Right atrium auricular region (tissue), 2 donors: ENCODE results near the gene ZNF182. TPM values are rescaled to one million over a fixed set of nuclear protein-coding genes. Genes with fewer than 3 reads are reported as not detected.
"Not testable (repeated sequence)": the region's sequence is repeated elsewhere in the genome, so short reads cannot be mapped to it uniquely, and the experiment has no call there.

Experiments
- DNase-seq: peaks from one replicate; pipeline ENCODE4 v3.0.0-alpha.2; 2019; ENCODE audit warnings: low spot score
- H3K27ac ChIP-seq, 2 donors: fragments of 200-600 bp; sonication (generic); 1 replicate in 1 of 2; 2 replicates in 1 of 2; pipeline ENCODE4 v1.5.1; 2016 to 2019
- H3K27me3 ChIP-seq, 2 donors: fragments of 200-600 bp; sonication (generic); one replicate each; pipeline versions ENCODE4 v1.5.1 to v1.6.0; 2017 to 2019
- H3K36me3 ChIP-seq: fragments of 200-600 bp; sonication (generic); one replicate; pipeline ENCODE4 v1.5.1; 2016
- H3K4me1 ChIP-seq, 2 donors: fragments of 200-600 bp; sonication (generic); one replicate each; pipeline versions ENCODE4 v1.5.1 to v1.6.0; 2017 to 2019
- H3K4me3 ChIP-seq, 2 donors: fragments of 200-600 bp; sonication (generic); 1 replicate in 1 of 2; 2 replicates in 1 of 2; pipeline ENCODE4 v1.5.1; 2017 to 2019; ENCODE audit warnings: mild to moderate bottlenecking in 1 of 2, moderate library complexity in 1 of 2
- H3K9me3 ChIP-seq, 2 donors: fragments of 200-600 bp; sonication (generic); one replicate each; pipeline ENCODE4 v1.5.1; 2019
- total RNA-seq, 2 donors: library from RNA; depleted of rRNA; stranded (reverse); fragments of >200 nt; gene quantifications; one replicate each; pipeline ENCODE4 v1.1.0, GENCODE V29; 2016
- TF ChIP-seq, protein P1 (sequence below), 2 donors: fragments of 200-600 bp; sonication (generic); IDR thresholded peaks; one replicate each; pipeline ENCODE4 v1.5.1; 2019; ENCODE audit warnings: antibody characterized with exemption in 2 of 2

ZNF182 gene
- total RNA-seq, 2 donors from 2014 or later = 2.0 to 2.4 TPM

DNA sequence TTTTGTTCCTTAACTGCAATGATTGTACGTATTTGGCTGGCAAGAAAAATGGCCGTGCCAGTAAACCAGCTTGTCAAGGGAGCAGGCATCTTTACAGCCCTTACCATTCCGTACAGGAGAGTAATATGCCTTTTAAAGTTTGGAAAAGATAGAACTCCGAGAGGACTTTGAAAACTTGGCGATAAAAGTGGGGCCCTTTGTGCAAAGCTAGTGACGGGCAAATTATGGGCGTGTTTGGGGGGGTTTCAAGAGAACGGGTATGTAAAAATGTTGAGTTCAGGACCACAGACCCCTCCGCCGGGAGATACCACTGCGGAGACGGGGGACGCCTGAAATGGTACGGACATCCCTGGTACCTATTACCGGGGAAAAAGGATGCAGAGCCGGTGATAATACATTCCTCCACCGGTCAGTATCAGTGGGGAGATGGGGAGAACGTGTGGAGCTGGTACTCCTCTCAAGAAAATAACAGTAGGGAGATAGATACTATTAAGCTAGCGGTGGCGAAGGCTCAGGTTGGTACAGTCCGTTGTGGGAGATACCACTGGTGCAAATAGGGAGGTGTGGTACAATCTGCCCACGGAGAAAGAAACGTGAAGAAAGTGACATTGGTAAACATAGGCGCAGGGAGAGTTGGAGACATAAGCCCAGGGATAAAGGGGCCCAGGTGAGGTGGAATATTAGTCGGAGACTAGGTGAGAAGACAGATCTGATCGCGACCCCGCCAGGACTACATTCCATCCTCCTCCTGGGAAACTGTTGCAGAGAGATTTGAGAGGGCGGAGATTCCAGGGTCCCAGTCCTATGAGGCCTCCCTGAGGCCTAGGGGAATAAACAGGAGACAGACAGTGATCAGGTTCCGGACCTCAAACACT, 17.5 kb upstream of the ZNF182 start:
- no peaks in the 10 kb centered on the region for H3K36me3 ChIP-seq
- TF ChIP-seq, protein P1, sequence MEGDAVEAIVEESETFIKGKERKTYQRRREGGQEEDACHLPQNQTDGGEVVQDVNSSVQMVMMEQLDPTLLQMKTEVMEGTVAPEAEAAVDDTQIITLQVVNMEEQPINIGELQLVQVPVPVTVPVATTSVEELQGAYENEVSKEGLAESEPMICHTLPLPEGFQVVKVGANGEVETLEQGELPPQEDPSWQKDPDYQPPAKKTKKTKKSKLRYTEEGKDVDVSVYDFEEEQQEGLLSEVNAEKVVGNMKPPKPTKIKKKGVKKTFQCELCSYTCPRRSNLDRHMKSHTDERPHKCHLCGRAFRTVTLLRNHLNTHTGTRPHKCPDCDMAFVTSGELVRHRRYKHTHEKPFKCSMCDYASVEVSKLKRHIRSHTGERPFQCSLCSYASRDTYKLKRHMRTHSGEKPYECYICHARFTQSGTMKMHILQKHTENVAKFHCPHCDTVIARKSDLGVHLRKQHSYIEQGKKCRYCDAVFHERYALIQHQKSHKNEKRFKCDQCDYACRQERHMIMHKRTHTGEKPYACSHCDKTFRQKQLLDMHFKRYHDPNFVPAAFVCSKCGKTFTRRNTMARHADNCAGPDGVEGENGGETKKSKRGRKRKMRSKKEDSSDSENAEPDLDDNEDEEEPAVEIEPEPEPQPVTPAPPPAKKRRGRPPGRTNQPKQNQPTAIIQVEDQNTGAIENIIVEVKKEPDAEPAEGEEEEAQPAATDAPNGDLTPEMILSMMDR (IDR thresholded peaks at IDR 0.05) = no peak
- H3K4me1 ChIP-seq = peaks cover 0 to 12% of the 10 kb centered on the region in 2 donors
- DNase-seq = no peak
- peak overlapping the region; percentile 82 to 86 for H3K27ac ChIP-seq
- no peaks in the 10 kb centered on the region for H3K27me3 ChIP-seq
- peaks cover 0 to 4% of the 10 kb centered on the region in 2 donors for H3K9me3 ChIP-seq
- H3K4me3 ChIP-seq = peak overlapping the region; percentile 50 to 52

DNA sequence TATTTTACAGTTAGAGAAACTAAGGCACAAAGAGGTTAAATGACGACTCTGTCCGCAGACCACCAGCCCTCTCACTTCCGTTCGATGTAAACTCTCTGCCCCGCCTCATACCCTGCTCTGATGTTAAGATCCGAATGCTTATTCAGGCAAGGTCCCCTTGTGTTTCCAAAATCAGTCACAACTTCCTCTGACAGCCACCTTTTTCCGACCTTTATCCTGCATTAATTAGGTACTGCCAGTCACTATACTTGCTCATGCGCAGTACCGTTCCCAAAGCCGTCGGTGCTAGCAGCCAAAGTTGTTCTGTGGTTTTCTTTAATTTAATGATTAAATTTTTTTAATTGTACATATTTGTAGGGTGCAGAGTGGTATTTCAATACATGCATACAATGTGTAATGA, 16.7 kb upstream of the ZNF182 start:
- H3K27me3 ChIP-seq, H3K9me3 ChIP-seq, H3K36me3 ChIP-seq, DNase-seq, H3K4me1 ChIP-seq, H3K27ac ChIP-seq: not testable (repeated sequence)
- peak overlapping the region in 1 of 2 donors; percentile 52 for H3K4me3 ChIP-seq

DNA sequence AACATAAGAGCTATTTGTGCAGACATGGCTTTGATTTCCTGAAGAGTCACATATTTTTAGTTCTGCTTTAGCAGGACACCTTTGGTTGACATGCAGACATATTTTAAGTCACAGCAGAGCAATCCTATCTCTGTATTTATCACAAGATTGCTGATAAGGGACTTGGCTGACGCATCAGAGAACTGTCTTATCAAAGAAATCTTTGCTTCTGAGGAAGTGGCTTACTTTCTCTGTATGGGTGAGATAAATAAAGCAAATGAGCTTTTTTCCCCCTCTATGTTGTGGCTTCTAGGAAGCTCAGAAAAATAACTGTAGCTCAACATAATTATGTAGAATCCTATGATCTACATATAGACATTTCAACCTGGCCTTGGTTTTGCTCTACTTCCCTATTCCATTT, 16.1 kb upstream of the ZNF182 start:
- not testable (repeated sequence) for DNase-seq, H3K4me1 ChIP-seq, H3K9me3 ChIP-seq, H3K27ac ChIP-seq, H3K36me3 ChIP-seq, H3K4me3 ChIP-seq, H3K27me3 ChIP-seq

DNA sequence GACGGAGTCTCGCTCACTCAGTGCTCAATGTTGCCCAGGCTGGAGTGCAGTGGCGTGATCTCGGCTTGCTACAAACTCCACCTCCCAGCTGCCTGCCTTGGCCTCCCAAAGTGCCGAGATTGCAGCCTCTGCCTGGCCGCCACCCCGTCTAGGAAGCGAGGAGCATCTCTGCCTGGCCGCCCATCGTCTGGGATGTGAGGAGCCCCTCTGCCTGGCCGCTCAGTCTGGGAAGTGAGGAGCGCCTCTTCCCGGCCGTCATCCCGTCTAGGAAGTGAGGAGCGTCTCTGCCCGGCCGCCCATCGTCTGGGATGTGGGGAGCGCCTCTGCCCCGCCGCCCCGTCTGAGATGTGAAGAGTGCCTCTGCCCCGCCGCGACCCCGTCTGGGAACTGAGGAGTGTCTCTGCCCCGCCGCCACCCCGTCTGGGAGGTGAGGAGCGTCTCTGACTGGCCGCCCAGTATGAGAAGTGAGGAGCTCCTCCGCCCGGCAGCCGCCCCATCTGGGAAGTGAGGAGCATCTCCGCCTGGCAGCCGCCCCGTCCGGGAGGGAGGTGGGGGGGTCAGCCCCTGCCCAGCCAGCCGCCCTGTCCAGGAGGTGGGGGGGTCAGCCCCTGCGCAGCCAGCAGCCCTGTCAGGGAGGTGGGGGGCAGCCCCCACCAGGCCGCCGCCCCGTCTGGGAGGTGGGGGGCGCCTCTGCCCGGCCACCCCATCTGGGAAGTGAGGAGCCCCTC, 13.0 kb upstream of the ZNF182 start:
- H3K4me3 ChIP-seq, H3K36me3 ChIP-seq, DNase-seq, H3K27ac ChIP-seq, H3K27me3 ChIP-seq, H3K9me3 ChIP-seq, H3K4me1 ChIP-seq: not testable (repeated sequence)

DNA sequence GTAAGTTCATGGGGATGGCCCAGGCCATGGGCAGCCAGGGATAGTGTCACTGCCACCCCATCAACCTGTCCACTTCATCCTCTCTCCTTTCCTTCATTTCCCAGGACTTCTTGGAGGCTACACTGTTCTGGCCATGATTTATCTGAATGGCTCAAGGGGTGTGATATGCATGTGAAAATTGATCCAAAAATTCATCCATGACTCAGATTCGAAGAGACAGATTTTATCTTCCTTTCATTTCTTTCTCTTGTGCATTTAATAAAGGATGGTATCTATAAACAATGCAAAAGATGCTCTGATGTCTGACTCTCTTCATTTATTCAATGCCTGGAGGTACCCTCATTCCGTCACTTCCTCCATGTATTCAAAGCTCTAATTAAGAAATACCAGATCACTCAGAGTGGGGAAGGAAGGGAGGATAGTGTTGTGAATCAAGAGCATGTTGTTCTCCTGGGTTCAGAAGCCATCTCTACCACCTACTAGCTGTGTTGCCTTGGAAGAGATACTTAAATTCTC, 5.7 kb upstream of the ZNF182 start:
- H3K27me3 ChIP-seq, H3K4me3 ChIP-seq, H3K9me3 ChIP-seq, H3K36me3 ChIP-seq, H3K4me1 ChIP-seq, DNase-seq, H3K27ac ChIP-seq: not testable (repeated sequence)

- not testable (repeated sequence) for DNase-seq, H3K4me3 ChIP-seq, H3K36me3 ChIP-seq, H3K27me3 ChIP-seq, H3K4me1 ChIP-seq, H3K27ac ChIP-seq, H3K9me3 ChIP-seq
Measured at GRCh38 chrX:48006688-48007087, 2.9 kb upstream of the ZNF182 start, which contains the start of gene SPACA5. Gene SPACA5 (plus strand): TSS chrX:48006988. CDS start chrX:48007803, 815 bp downstream.

DNA sequence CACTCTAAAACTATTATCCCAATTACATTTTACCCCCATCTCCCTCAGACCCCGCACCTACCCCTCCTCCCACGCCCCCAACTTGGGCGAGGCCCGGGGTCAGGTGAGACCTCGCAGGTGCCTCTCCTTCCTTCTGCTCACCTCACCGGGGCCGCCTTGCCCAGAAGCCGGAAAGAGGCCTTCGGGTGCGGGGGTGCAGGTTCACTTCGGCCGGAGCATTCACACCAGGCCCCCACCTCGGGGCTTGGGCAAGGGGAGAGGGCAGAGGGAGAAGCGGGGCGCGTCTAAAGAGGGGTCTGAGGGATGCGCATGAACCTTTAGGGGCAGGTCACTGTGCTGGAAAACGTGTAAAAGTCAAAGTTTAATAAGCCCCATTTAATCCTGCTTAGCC, 427 bp downstream of the ZNF182 start:
- Histone ChIP-seq H3K27me3 (no peaks in the 10 kb centered on the region), H3K27ac (peak overlapping the region; percentile 79), H3K36me3 (no peaks in the 10 kb centered on the region), H3K4me1 (no peaks in the 10 kb centered on the region), H3K4me3 (peak overlapping the region; percentile 58 to 63), H3K9me3 (no peaks in the 10 kb centered on the region)
- TF ChIP-seq, protein P1 (IDR thresholded peaks at IDR 0.05) = no peak
- DNase-seq = no peak

GRCh38 chrX:48002929-48003328, 860 bp downstream of the ZNF182 start:
- peak overlapping the region; percentile 58 to 63 for H3K4me3 ChIP-seq
- H3K27ac ChIP-seq = no peak overlapping the region
- no peak for DNase-seq
- no peaks in the 10 kb centered on the region for H3K4me1 ChIP-seq
- H3K9me3 ChIP-seq = no peaks in the 10 kb centered on the region
- no peaks in the 10 kb centered on the region for H3K27me3 ChIP-seq
- TF ChIP-seq, protein P1 (IDR thresholded peaks at IDR 0.05) = no peak
- no peaks in the 10 kb centered on the region for H3K36me3 ChIP-seq
